HG03135 (cell line): Measurements from ENCODE around the gene FAM219A.
A peak's percentile ranks its signal among the peaks of the same experiment; 100 is the strongest.
"Not testable (repeated sequence)": the region's sequence is repeated elsewhere in the genome, so short reads cannot be mapped to it uniquely, and the experiment has no call there.

Experiments used
- ATAC-seq: cut with Tn5 transposase; IDR thresholded peaks from one replicate; pipeline ENCODE4 v1.9.1; 2021; ENCODE audit warnings: mild to moderate bottlenecking, moderate library complexity; ENCODE audit not compliant: unreplicated experiment

The FAM219A gene

GRCh38 chr9:34379334-34380033 lies 78.9 kb downstream of the FAM219A start:
- ATAC-seq, result no peak

GRCh38 chr9:34378376-34379060 lies 79.9 kb downstream of the FAM219A start:
- no peak for ATAC-seq

- ATAC-seq, result no peak
Measured at GRCh38 chr9:34377404-34377746, 81.0 kb downstream of the FAM219A start.

- ATAC-seq, result peak; percentile 87
Measured at GRCh38 chr9:34376596-34377403, 81.6 kb downstream of the FAM219A start, which contains the start of gene MYORG. TSS of gene MYORG (minus strand) at chr9:34376898. CDS start at chr9:34372943, 3,955 bp downstream.

- peak; percentile 32 for ATAC-seq
Measured at GRCh38 chr9:34375901-34376595, 82.3 kb downstream of the FAM219A start.

- ATAC-seq, result no peak
Measured at GRCh38 chr9:34374905-34375552, 83.3 kb downstream of the FAM219A start.

GRCh38 chr9:34374339-34374738 lies 84.0 kb downstream of the FAM219A start:
- no peak for ATAC-seq

GRCh38 chr9:34373749-34374148 lies 84.6 kb downstream of the FAM219A start:
- ATAC-seq, result no peak

- ATAC-seq, result no peak
Measured at GRCh38 chr9:34372467-34373011, 85.8 kb downstream of the FAM219A start.

GRCh38 chr9:34371886-34372466 lies 86.4 kb downstream of the FAM219A start:
- no peak for ATAC-seq

GRCh38 chr9:34370970-34371880 lies 87.1 kb downstream of the FAM219A start:
- no peak for ATAC-seq

GRCh38 chr9:34370335-34370969 lies 87.9 kb downstream of the FAM219A start:
- ATAC-seq, result no peak

- no peak for ATAC-seq
Measured at GRCh38 chr9:34369636-34370035, 88.7 kb downstream of the FAM219A start.

GRCh38 chr9:34368796-34369195 lies 89.6 kb downstream of the FAM219A start:
- not testable (repeated sequence) for ATAC-seq

- ATAC-seq, result not testable (repeated sequence)
Measured at GRCh38 chr9:34367751-34368410, 90.5 kb downstream of the FAM219A start.

- ATAC-seq, result no peak
Measured at GRCh38 chr9:34366365-34366764, 92.0 kb downstream of the FAM219A start.

GRCh38 chr9:34365282-34365681 lies 93.1 kb downstream of the FAM219A start:
- ATAC-seq, result no peak
